HepG2 (cell line): ENCODE measurements around the gene CPLANE1. TPM values are rescaled to one million over a fixed set of nuclear protein-coding genes. Genes with fewer than 3 reads are reported as not detected.

ENCODE experiments used
- CBFB ChIP-seq: sonication (generic); formaldehyde crosslinking; IDR thresholded peaks from 2 replicates; pipeline ENCODE4 v1.4.0; 2020; ENCODE audit warnings: missing genetic modification reagents
- DR1 ChIP-seq: sonication (generic); formaldehyde crosslinking; IDR thresholded peaks from 2 replicates; pipeline ENCODE4 v1.8.0; 2021; ENCODE audit warnings: mild to moderate bottlenecking, missing genetic modification reagents, inconsistent platforms
- HMG20A ChIP-seq: IDR thresholded peaks from 2 replicates; pipeline ENCODE4 v1.6.1; 2016; ENCODE audit warnings: borderline replicate concordance
- HOXA3 ChIP-seq: sonication (generic); formaldehyde crosslinking; IDR thresholded peaks from 2 replicates; pipeline ENCODE4 v1.5.0; 2020; ENCODE audit warnings: missing genetic modification reagents
- JUNB ChIP-seq: sonication (generic); formaldehyde crosslinking; IDR thresholded peaks from 2 replicates; pipeline ENCODE4 v1.8.0; 2022; ENCODE audit warnings: missing genetic modification reagents, mild to moderate bottlenecking, borderline replicate concordance
- KDM5B ChIP-seq: sonication (generic); formaldehyde crosslinking; IDR thresholded peaks from 2 replicates; pipeline ENCODE4 v1.4.0; 2020; ENCODE audit warnings: missing genetic modification reagents, mild to moderate bottlenecking, borderline replicate concordance
- MTA1 ChIP-seq: sonication (generic); formaldehyde crosslinking; IDR thresholded peaks from 2 replicates; pipeline ENCODE4 v1.4.0; 2020; ENCODE audit warnings: missing genetic modification reagents, mild to moderate bottlenecking, borderline replicate concordance
- SOX5 ChIP-seq: IDR thresholded peaks from 2 replicates; pipeline ENCODE4 v1.6.1; 2016; ENCODE audit warnings: borderline replicate concordance
- TSC22D2 ChIP-seq: sonication (generic); formaldehyde crosslinking; IDR thresholded peaks from 2 replicates; pipeline ENCODE4 v1.5.1; 2020; ENCODE audit warnings: missing genetic modification reagents, mild to moderate bottlenecking, borderline replicate concordance
- ZNF329 ChIP-seq: sonication (generic); formaldehyde crosslinking; IDR thresholded peaks from 2 replicates; pipeline ENCODE4 v1.9.0; 2021; ENCODE audit warnings: low read depth, mild to moderate bottlenecking, missing genetic modification reagents
- ZNF33B ChIP-seq: sonication (generic); formaldehyde crosslinking; IDR thresholded peaks from 2 replicates; pipeline ENCODE4 v1.5.1; 2020; ENCODE audit warnings: mild to moderate bottlenecking, missing genetic modification reagents
- ZNF383 ChIP-seq: sonication (generic); formaldehyde crosslinking; IDR thresholded peaks from 2 replicates; pipeline ENCODE4 v1.4.0; 2020; ENCODE audit warnings: missing genetic modification reagents, mild to moderate bottlenecking, borderline replicate concordance
- ZNF556 ChIP-seq: sonication (generic); formaldehyde crosslinking; IDR thresholded peaks from 2 replicates; pipeline ENCODE4 v1.4.0; 2020; ENCODE audit warnings: mild to moderate bottlenecking, missing genetic modification reagents, borderline replicate concordance
- ZNF619 ChIP-seq: sonication (generic); formaldehyde crosslinking; IDR thresholded peaks from 2 replicates; pipeline ENCODE4 v1.4.0; 2020; ENCODE audit warnings: mild to moderate bottlenecking, missing genetic modification reagents
- polyA plus RNA-seq, 8 experiments: library from polyadenylated mRNA; depleted of rRNA in 3 of 8; stranded (reverse) in 7 of 8; unstranded in 1 of 8; fragments of >200 nt; fragmentation: Illumina TruSeq in 4 of 8; extraction: Trizol in 4 of 8; gene quantifications; 2 replicates each; pipeline versions ENCODE4 v1.2.1 to v1.2.3, GENCODE V29; 2011 to 2016; ENCODE audit warnings: low read depth in 4 of 8, missing spikeins in 1 of 8, mixed read lengths in 1 of 8; ENCODE audit not compliant: insufficient read depth in 1 of 8
- total RNA-seq, 5 experiments: library from RNA; depleted of rRNA; stranded (reverse); fragments of >200 nt; fragmentation: Illumina TruSeq; extraction: Trizol; gene quantifications; 2 replicates each; pipeline ENCODE4 v1.2.3, GENCODE V29; 2016; ENCODE audit warnings: low read depth in 1 of 5
- TF ChIP-seq, protein P1 (sequence below): sonication (generic); formaldehyde crosslinking; IDR thresholded peaks from 2 replicates; pipeline ENCODE4 v1.9.0; 2022; ENCODE audit warnings: low read depth, missing genetic modification reagents
- TF ChIP-seq, protein P2 (sequence below): sonication (generic); formaldehyde crosslinking; IDR thresholded peaks from 2 replicates; pipeline ENCODE4 v1.4.0; 2020; ENCODE audit warnings: mild to moderate bottlenecking, low read depth, missing genetic modification reagents
- TF ChIP-seq, protein P3 (sequence below): sonication (generic); formaldehyde crosslinking; IDR thresholded peaks from 2 replicates; pipeline ENCODE4 v1.4.0; 2020; ENCODE audit warnings: missing genetic modification reagents, borderline replicate concordance
- TF ChIP-seq, protein P4 (sequence below): IDR thresholded peaks from 2 replicates; pipeline ENCODE4 v1.4.0; 2020; ENCODE audit warnings: mild to moderate bottlenecking, missing genetic modification reagents
- TF ChIP-seq, protein P5 (sequence below): sonication (generic); formaldehyde crosslinking; IDR thresholded peaks from 2 replicates; pipeline ENCODE4 v1.4.0; 2020; ENCODE audit warnings: missing genetic modification reagents

The CPLANE1 gene
- total and polyA plus RNA-seq, 2 of the 13 experiments (the other 11 are each of a cell fraction or from before 2014, with no cell fraction given): 6.3 to 9.9 TPM

DNA sequence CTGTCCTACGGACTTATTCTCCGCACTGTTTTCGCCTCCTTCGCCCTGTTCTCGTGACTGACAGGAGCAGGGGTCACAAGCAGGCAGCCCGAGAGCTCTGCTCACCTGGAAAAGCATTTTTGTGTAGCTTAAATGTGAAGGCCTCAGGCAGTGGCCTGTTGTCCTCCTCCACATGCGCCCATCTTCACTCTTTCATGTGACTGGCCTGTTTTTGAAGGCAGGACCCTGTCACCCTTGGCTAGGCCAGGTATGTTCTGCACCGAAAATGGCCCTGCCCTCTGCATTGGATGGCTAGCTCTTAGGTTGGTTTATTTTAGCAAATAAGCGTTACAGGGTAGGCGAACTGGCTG, 614 bp upstream of the CPLANE1 start (continued):
- TF ChIP-seq CBFB (CRISPR knock-in tag): no peak
- TF ChIP-seq SOX5 (CRISPR knock-in tag): no peak
- TF ChIP-seq, protein P1, sequence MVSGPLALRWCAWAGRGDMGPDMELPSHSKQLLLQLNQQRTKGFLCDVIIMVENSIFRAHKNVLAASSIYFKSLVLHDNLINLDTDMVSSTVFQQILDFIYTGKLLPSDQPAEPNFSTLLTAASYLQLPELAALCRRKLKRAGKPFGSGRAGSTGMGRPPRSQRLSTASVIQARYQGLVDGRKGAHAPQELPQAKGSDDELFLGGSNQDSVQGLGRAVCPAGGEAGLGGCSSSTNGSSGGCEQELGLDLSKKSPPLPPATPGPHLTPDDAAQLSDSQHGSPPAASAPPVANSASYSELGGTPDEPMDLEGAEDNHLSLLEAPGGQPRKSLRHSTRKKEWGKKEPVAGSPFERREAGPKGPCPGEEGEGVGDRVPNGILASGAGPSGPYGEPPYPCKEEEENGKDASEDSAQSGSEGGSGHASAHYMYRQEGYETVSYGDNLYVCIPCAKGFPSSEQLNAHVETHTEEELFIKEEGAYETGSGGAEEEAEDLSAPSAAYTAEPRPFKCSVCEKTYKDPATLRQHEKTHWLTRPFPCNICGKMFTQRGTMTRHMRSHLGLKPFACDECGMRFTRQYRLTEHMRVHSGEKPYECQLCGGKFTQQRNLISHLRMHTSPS: no peak
- TF ChIP-seq, protein P2, sequence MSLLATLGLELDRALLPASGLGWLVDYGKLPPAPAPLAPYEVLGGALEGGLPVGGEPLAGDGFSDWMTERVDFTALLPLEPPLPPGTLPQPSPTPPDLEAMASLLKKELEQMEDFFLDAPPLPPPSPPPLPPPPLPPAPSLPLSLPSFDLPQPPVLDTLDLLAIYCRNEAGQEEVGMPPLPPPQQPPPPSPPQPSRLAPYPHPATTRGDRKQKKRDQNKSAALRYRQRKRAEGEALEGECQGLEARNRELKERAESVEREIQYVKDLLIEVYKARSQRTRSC (CRISPR knock-in tag): 0 out of 2 replicates have a peak, but pooled peaks have one; percentile 52
- TF ChIP-seq HMG20A: no peak
- TF ChIP-seq ZNF33B (CRISPR knock-in tag): no peak
- TF ChIP-seq KDM5B (CRISPR knock-in tag): 0 out of 2 replicates have a peak, but pooled peaks have one; percentile 3
- no peak for TF ChIP-seq ZNF556 (CRISPR knock-in tag)
- TF ChIP-seq, protein P3, sequence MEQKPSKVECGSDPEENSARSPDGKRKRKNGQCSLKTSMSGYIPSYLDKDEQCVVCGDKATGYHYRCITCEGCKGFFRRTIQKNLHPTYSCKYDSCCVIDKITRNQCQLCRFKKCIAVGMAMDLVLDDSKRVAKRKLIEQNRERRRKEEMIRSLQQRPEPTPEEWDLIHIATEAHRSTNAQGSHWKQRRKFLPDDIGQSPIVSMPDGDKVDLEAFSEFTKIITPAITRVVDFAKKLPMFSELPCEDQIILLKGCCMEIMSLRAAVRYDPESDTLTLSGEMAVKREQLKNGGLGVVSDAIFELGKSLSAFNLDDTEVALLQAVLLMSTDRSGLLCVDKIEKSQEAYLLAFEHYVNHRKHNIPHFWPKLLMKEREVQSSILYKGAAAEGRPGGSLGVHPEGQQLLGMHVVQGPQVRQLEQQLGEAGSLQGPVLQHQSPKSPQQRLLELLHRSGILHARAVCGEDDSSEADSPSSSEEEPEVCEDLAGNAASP (CRISPR knock-in tag): no peak
- TF ChIP-seq, protein P4, sequence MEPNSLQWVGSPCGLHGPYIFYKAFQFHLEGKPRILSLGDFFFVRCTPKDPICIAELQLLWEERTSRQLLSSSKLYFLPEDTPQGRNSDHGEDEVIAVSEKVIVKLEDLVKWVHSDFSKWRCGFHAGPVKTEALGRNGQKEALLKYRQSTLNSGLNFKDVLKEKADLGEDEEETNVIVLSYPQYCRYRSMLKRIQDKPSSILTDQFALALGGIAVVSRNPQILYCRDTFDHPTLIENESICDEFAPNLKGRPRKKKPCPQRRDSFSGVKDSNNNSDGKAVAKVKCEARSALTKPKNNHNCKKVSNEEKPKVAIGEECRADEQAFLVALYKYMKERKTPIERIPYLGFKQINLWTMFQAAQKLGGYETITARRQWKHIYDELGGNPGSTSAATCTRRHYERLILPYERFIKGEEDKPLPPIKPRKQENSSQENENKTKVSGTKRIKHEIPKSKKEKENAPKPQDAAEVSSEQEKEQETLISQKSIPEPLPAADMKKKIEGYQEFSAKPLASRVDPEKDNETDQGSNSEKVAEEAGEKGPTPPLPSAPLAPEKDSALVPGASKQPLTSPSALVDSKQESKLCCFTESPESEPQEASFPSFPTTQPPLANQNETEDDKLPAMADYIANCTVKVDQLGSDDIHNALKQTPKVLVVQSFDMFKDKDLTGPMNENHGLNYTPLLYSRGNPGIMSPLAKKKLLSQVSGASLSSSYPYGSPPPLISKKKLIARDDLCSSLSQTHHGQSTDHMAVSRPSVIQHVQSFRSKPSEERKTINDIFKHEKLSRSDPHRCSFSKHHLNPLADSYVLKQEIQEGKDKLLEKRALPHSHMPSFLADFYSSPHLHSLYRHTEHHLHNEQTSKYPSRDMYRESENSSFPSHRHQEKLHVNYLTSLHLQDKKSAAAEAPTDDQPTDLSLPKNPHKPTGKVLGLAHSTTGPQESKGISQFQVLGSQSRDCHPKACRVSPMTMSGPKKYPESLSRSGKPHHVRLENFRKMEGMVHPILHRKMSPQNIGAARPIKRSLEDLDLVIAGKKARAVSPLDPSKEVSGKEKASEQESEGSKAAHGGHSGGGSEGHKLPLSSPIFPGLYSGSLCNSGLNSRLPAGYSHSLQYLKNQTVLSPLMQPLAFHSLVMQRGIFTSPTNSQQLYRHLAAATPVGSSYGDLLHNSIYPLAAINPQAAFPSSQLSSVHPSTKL (CRISPR knock-in tag): no peak
- TF ChIP-seq HOXA3 (CRISPR knock-in tag): no peak
- TF ChIP-seq TSC22D2 (CRISPR knock-in tag): no peak
- no peak for TF ChIP-seq JUNB (CRISPR knock-in tag)
- no peak for TF ChIP-seq MTA1 (CRISPR knock-in tag)
- TF ChIP-seq ZNF329: no peak
- no peak for TF ChIP-seq ZNF619 (CRISPR knock-in tag)
- TF ChIP-seq, protein P5, sequence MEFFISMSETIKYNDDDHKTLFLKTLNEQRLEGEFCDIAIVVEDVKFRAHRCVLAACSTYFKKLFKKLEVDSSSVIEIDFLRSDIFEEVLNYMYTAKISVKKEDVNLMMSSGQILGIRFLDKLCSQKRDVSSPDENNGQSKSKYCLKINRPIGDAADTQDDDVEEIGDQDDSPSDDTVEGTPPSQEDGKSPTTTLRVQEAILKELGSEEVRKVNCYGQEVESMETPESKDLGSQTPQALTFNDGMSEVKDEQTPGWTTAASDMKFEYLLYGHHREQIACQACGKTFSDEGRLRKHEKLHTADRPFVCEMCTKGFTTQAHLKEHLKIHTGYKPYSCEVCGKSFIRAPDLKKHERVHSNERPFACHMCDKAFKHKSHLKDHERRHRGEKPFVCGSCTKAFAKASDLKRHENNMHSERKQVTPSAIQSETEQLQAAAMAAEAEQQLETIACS (CRISPR knock-in tag): no peak
- no peak for TF ChIP-seq ZNF383 (CRISPR knock-in tag)
- TF ChIP-seq DR1: no peak
